IMR-90 (cell line): ENCODE measurements around the gene CTIF. TPM values are rescaled to one million over a fixed set of nuclear protein-coding genes. Genes with fewer than 3 reads are reported as not detected.

Source experiments
- ATAC-seq: fragments of 200-7000 bp; cut with Tn5 transposase; 2 replicates; pipeline ENCODE4 v1.9.1; 2020; ENCODE audit warnings: low read depth, mild to moderate bottlenecking, moderate library complexity
- BruUV-seq: library from RNA; stranded (reverse); fragments of 400-500 nt; replicated peaks from 2 replicates; lab custom pipeline; 2021; lab: Mats Ljungman, UMichigan
- CTCF ChIA-PET: fragments of 300-600 bp; formaldehyde crosslinking; extraction: SDS; loops from one replicate; lab custom pipeline; 2021; ENCODE audit warnings: antibody characterized with exemption; lab: Yijun Ruan, JAX
- POLR2A ChIA-PET: fragments of 300-600 bp; sonication (Branson Sonifier 250); formaldehyde crosslinking; loops from one replicate; lab custom pipeline; 2022; ENCODE audit warnings: antibody characterized with exemption; ENCODE audit not compliant: unreplicated experiment; lab: Charles Lee
- DNase-seq: peaks from one replicate; pipeline ENCODE4 v3.0.0; 2013
- H2AFZ ChIP-seq: replicated peaks from 2 replicates; pipeline ENCODE3; 2013; ENCODE audit warnings: low read length, mild to moderate bottlenecking; ENCODE audit not compliant: poor library complexity
- H2AK5ac ChIP-seq: 2 replicates; pipeline ENCODE4 v1.6.1; 2013; ENCODE audit warnings: low read depth, low read length, inconsistent platforms
- H2AK9ac ChIP-seq: replicated peaks from 2 replicates; pipeline ENCODE3; 2013; ENCODE audit warnings: mild to moderate bottlenecking, low read depth, low read length, moderate library complexity; ENCODE audit not compliant: poor library complexity
- H2BK120ac ChIP-seq: 2 replicates; pipeline ENCODE4 v1.6.1; 2013; ENCODE audit warnings: low read depth, low read length, inconsistent platforms
- H2BK15ac ChIP-seq: 3 replicates; pipeline ENCODE4 v1.6.1; 2013; ENCODE audit warnings: low read depth, low read length, inconsistent platforms
- H2BK20ac ChIP-seq: 2 replicates; pipeline ENCODE4 v1.6.1; 2013; ENCODE audit warnings: low read depth, mild to moderate bottlenecking, inconsistent platforms, low read length, moderate library complexity
- H2BK5ac ChIP-seq: 2 replicates; pipeline ENCODE4 v1.6.1; 2013; ENCODE audit warnings: mild to moderate bottlenecking, low read depth, low read length, inconsistent platforms; ENCODE audit not compliant: poor library complexity, severe bottlenecking
- H3K14ac ChIP-seq: replicated peaks from 2 replicates; pipeline ENCODE4 v1.6.1; 2013; ENCODE audit warnings: low read depth, low read length, inconsistent platforms
- H3K18ac ChIP-seq: 2 replicates; pipeline ENCODE4 v1.6.1; 2013; ENCODE audit warnings: low read depth, low read length, control low read depth
- H3K23ac ChIP-seq: 2 replicates; pipeline ENCODE4 v1.6.1; 2013; ENCODE audit warnings: low read depth, low read length, inconsistent platforms
- H3K27ac ChIP-seq: 2 replicates; pipeline ENCODE4 v1.5.1; 2013; ENCODE audit warnings: mild to moderate bottlenecking, control low read depth, low read length; ENCODE audit not compliant: insufficient read depth
- H3K27me3 ChIP-seq: 2 replicates; pipeline ENCODE4 v1.6.1; 2013; ENCODE audit warnings: low read length; ENCODE audit not compliant: control insufficient read depth, insufficient read depth
- H3K36me3 ChIP-seq: 2 replicates; pipeline ENCODE4 v1.6.1; 2013; ENCODE audit warnings: low read length, mixed read lengths; ENCODE audit not compliant: control insufficient read depth, insufficient read depth
- H3K4ac ChIP-seq: 2 replicates; pipeline ENCODE4 v1.6.1; 2013; ENCODE audit warnings: low read depth, low read length, inconsistent platforms
- H3K4me1 ChIP-seq: 2 replicates; pipeline ENCODE4 v1.6.1; 2013; ENCODE audit warnings: low read length, mixed read lengths; ENCODE audit not compliant: control insufficient read depth, insufficient read depth
- H3K4me2 ChIP-seq: 2 replicates; pipeline ENCODE4 v1.6.1; 2013; ENCODE audit warnings: low read depth, mild to moderate bottlenecking, control low read depth, low read length, moderate library complexity
- H3K4me3 ChIP-seq: 2 replicates; pipeline ENCODE4 v1.5.1; 2013; ENCODE audit warnings: low read depth, mild to moderate bottlenecking, control low read depth, low read length, moderate library complexity; ENCODE audit not compliant: insufficient read depth
- H3K56ac ChIP-seq: 2 replicates; pipeline ENCODE4 v1.6.1; 2013; ENCODE audit warnings: low read length, inconsistent platforms; ENCODE audit not compliant: insufficient read depth; ENCODE audit errors: extremely low read depth
- H3K79me1 ChIP-seq, 2 experiments: 2 replicates each; pipeline ENCODE4 v1.6.1; 2013; ENCODE audit warnings: low read length in 2 of 2, inconsistent platforms in 1 of 2, low read depth in 1 of 2
- H3K9ac ChIP-seq: 2 replicates; pipeline ENCODE4 v1.6.1; 2013; ENCODE audit warnings: low read depth, low read length, control low read depth
- H3K9me1 ChIP-seq: 2 replicates; pipeline ENCODE4 v1.6.1; 2013; ENCODE audit warnings: low read length, inconsistent platforms; ENCODE audit not compliant: insufficient read depth
- H3K9me3 ChIP-seq: 2 replicates; pipeline ENCODE4 v1.6.1; 2013; ENCODE audit warnings: low read length; ENCODE audit not compliant: control insufficient read depth, insufficient read depth
- H4K20me1 ChIP-seq: 2 replicates; pipeline ENCODE4 v1.6.1; 2013; ENCODE audit warnings: low read length, inconsistent platforms; ENCODE audit not compliant: insufficient read depth
- H4K5ac ChIP-seq: 2 replicates; pipeline ENCODE4 v1.6.1; 2013; ENCODE audit warnings: mild to moderate bottlenecking, low read depth, low read length, control low read depth
- H4K8ac ChIP-seq, 2 experiments: 2 replicates each; pipeline ENCODE4 v1.6.1; 2013; ENCODE audit warnings: low read depth in 2 of 2, low read length in 2 of 2, control low read depth in 1 of 2, inconsistent platforms in 1 of 2
- H4K91ac ChIP-seq: 2 replicates; pipeline ENCODE4 v1.6.1; 2013; ENCODE audit warnings: low read depth, low read length, inconsistent platforms; ENCODE audit not compliant: insufficient read depth
- BHLHE40 ChIP-seq: fragments of 150-350 bp; IDR thresholded peaks from 2 replicates; pipeline ENCODE4 v1.6.1; 2016; ENCODE audit warnings: mild to moderate bottlenecking, low read depth, low read length
- CEBPB ChIP-seq: IDR thresholded peaks from 2 replicates; pipeline ENCODE4 v1.6.1; 2012; ENCODE audit warnings: low read depth, low read length, improper control_type of control experiment
- CHD1 ChIP-seq: IDR thresholded peaks from 2 replicates; pipeline ENCODE4 v1.6.1; 2012; ENCODE audit warnings: low read depth, low read length, improper control_type of control experiment
- CTCF ChIP-seq: conservative IDR thresholded peaks from 2 replicates; pipeline ENCODE4 v1.5.1; 2012; ENCODE audit warnings: mild to moderate bottlenecking, low read depth, low read length, improper control_type of control experiment
- ELK1 ChIP-seq: fragments of 150-350 bp; IDR thresholded peaks from 2 replicates; pipeline ENCODE4 v1.6.1; 2016; ENCODE audit warnings: low read depth, mild to moderate bottlenecking, low read length, moderate library complexity, borderline replicate concordance
- FOS ChIP-seq: fragments of 150-350 bp; IDR thresholded peaks from 2 replicates; pipeline ENCODE4 v1.6.1; 2016; ENCODE audit warnings: low read depth, low read length
- MAZ ChIP-seq: IDR thresholded peaks from 2 replicates; pipeline ENCODE4 v1.6.1; 2012; ENCODE audit warnings: low read depth, mild to moderate bottlenecking, low read length, improper control_type of control experiment, moderate library complexity, borderline replicate concordance
- MXI1 ChIP-seq: IDR thresholded peaks from 2 replicates; pipeline ENCODE4 v1.6.1; 2012; ENCODE audit warnings: low read depth, mild to moderate bottlenecking, low read length, moderate library complexity, borderline replicate concordance
- NFE2L2 ChIP-seq: fragments of 150-350 bp; IDR thresholded peaks from 2 replicates; pipeline ENCODE4 v1.6.1; 2016; ENCODE audit warnings: low read depth, mild to moderate bottlenecking, low read length
- POLR2A ChIP-seq: IDR thresholded peaks from 2 replicates; pipeline ENCODE4 v1.6.1; 2012; ENCODE audit warnings: mild to moderate bottlenecking, low read depth, low read length
- RCOR1 ChIP-seq: IDR thresholded peaks from 2 replicates; pipeline ENCODE4 v1.6.1; 2012; ENCODE audit warnings: mild to moderate bottlenecking, low read length, improper control_type of control experiment; ENCODE audit not compliant: insufficient replicate concordance
- RFX5 ChIP-seq: IDR thresholded peaks from 2 replicates; pipeline ENCODE4 v1.8.0; 2012; ENCODE audit warnings: low read depth, mild to moderate bottlenecking, low read length, moderate library complexity
- SMC3 ChIP-seq: fragments of 150-350 bp; IDR thresholded peaks from 2 replicates; pipeline ENCODE4 v1.6.1; 2016; ENCODE audit warnings: low read depth, mild to moderate bottlenecking, antibody characterized with exemption, low read length, moderate library complexity
- USF2 ChIP-seq: fragments of 150-350 bp; IDR thresholded peaks from 2 replicates; pipeline ENCODE4 v1.6.1; 2017; ENCODE audit warnings: mild to moderate bottlenecking, antibody characterized with exemption, low read length, low read depth
- WGBS, 2 experiments: methylation state at CpG; one replicate each; pipeline versions ENCODE4 v1.1.5 to v1.1.7; 2013; ENCODE audit warnings: missing lambda C conversion rate in 2 of 2; ENCODE audit not compliant: insufficient read length in 1 of 2; ENCODE audit errors: extremely low coverage in 2 of 2; 5-methylcytosine and 5-hydroxymethylcytosine counted together
- dilution Hi-C: fragments of 300-500 bp; cut with HindIII; formaldehyde crosslinking; loops from one replicate; pipeline ENCODE4 v1.14.3; 2018; ENCODE audit warnings: low sequenced_read_pairs; ENCODE audit not compliant: unreplicated experiment
- in situ Hi-C: fragments of 300-500 bp; cut with MboI; formaldehyde crosslinking; loops from 3 replicates; pipeline ENCODE4 v1.14.3; 2019; ENCODE audit warnings: low sequenced_read_pairs, inconsistent platforms, mixed read lengths
- intact Hi-C: fragments of 100-400 bp; cut with micrococcal nuclease; formaldehyde crosslinking; loops from 2 replicates; pipeline ENCODE4 v1.10.0; 2022
- polyA plus RNA-seq, 3 experiments: library from polyadenylated mRNA; depleted of rRNA; stranded (reverse); fragments of >200 nt; gene quantifications; 2 replicates each; pipeline ENCODE4 v1.2.3, GENCODE V29; 2012; ENCODE audit warnings: low replicate concordance in 1 of 3
- total RNA-seq: library from RNA; depleted of rRNA; stranded (reverse); fragments of >200 nt; gene quantifications from 2 replicates; pipeline ENCODE4 v1.2.3, GENCODE V29; 2012

The CTIF gene
- total and polyA plus RNA-seq, 2 of the 4 experiments (the other 2 are of a cell fraction): 25.1 to 57.0 TPM

- Histone ChIP-seq H3K4me3 (no peak overlapping the region), H4K5ac (no peak overlapping the region), H4K8ac (no peak overlapping the region), H4K20me1 (peaks cover 30% of the 10 kb centered on the region), H3K27me3 (no peaks in the 10 kb centered on the region), H2BK20ac (no peak overlapping the region), H3K9ac (no peak overlapping the region), H3K4me2 (no peak overlapping the region), H4K91ac (no peak overlapping the region), H3K9me1 (peaks cover 44% of the 10 kb centered on the region), H3K79me1 (peaks cover 22 to 81% of the 10 kb centered on the region in 2 experiments), H2BK120ac (no peak overlapping the region), H3K18ac (no peak overlapping the region), H2BK15ac (no peak overlapping the region), H3K4ac (no peak overlapping the region), H2BK5ac (no peak overlapping the region), H3K9me3 (no peaks in the 10 kb centered on the region), H2AFZ (no peak overlapping the region), H3K27ac (no peak overlapping the region), H2AK5ac (no peak overlapping the region), H3K23ac (no peak overlapping the region), H3K36me3 (peaks cover 40% of the 10 kb centered on the region), H2AK9ac (no peak overlapping the region), H3K14ac (no peak overlapping the region), H3K4me1 (peaks cover 32% of the 10 kb centered on the region), H3K56ac (no peak overlapping the region)
- DNase-seq (no peak), ATAC-seq (no peak)
- intact Hi-C loops: no loop called here
- WGBS, 2 experiments: no CpG with 5 or more reads among the region's 5 CpGs
- dilution Hi-C loops: no loop called here
- CTCF ChIA-PET: no interaction called here
- in situ Hi-C loops: no loop called here
- TF ChIP-seq CEBPB (no peak), NFE2L2 (no peak), CTCF (no peak), CHD1 (no peak), FOS (no peak), RCOR1 (no peak), POLR2A (no peak), USF2 (no peak), BHLHE40 (no peak), SMC3 (no peak), MXI1 (no peak), RFX5 (no peak), MAZ (no peak), ELK1 (no peak)
- POLR2A ChIA-PET: no interaction called here
- no TSS peak for BruUV-seq
These were observed 246.3 kb downstream of the CTIF start for GRCh38 chr18:48785091-48785614.
